Aortic smooth muscle cell (primary cell): ENCODE measurements around the gene SLC28A1. TPM values are rescaled to one million over a fixed set of nuclear protein-coding genes. Genes with fewer than 3 reads are reported as not detected.

Experiments used
- total RNA-seq: library from RNA; depleted of rRNA; stranded (reverse); fragments of >200 nt; gene quantifications from 2 replicates; pipeline ENCODE4 v1.2.3, GENCODE V29; 2014

Gene SLC28A1, protein sequence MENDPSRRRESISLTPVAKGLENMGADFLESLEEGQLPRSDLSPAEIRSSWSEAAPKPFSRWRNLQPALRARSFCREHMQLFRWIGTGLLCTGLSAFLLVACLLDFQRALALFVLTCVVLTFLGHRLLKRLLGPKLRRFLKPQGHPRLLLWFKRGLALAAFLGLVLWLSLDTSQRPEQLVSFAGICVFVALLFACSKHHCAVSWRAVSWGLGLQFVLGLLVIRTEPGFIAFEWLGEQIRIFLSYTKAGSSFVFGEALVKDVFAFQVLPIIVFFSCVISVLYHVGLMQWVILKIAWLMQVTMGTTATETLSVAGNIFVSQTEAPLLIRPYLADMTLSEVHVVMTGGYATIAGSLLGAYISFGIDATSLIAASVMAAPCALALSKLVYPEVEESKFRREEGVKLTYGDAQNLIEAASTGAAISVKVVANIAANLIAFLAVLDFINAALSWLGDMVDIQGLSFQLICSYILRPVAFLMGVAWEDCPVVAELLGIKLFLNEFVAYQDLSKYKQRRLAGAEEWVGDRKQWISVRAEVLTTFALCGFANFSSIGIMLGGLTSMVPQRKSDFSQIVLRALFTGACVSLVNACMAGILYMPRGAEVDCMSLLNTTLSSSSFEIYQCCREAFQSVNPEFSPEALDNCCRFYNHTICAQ
- total RNA-seq: not detected in 2 replicates

DNA sequence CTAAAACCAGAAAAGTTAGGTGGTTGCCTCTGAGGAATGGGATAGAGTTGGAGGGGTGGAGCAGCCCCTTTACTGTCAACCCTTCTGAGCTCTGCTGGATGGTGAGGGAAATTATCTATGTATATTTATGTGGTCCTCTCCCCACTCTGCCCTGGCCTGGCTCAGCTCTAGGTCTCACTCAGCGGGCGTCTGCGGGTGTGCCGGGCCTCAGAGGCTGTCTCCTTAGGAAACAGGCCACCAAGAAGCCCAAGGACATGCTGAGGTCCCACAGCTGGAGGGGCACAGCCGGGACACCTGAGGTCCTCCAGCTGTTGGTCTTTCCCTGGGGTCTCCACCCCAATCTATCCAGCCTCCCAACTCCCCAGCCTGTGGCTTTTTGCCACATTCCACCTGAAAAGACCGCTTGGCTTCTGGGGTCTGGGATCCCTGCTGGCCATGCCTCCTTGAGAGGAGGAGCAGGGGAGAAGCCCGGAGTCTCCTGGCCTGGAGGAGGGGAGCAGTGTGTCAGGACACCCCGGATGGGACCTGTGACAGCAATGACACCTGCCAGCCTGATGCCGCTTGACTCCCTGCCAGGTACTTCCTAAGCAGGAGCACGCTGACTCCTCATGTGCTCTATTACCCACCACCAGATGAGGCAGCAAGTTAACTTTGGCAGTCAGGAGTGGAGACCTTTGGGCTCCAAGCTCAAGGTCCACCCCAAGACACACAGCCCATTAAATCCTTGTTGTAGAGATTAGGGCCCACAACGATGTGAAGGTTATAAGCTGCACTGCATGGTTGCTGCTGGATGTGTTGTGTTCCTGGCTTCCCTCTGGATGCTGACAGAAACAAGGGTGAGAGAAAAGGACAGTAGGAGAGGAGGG is at the start of gene SLC28A1:
Gene SLC28A1, plus strand, starts transcription at position 747 of the 866 bp plus-strand sequence. CDS start 3,099 bp downstream, outside the sequence.

DNA sequence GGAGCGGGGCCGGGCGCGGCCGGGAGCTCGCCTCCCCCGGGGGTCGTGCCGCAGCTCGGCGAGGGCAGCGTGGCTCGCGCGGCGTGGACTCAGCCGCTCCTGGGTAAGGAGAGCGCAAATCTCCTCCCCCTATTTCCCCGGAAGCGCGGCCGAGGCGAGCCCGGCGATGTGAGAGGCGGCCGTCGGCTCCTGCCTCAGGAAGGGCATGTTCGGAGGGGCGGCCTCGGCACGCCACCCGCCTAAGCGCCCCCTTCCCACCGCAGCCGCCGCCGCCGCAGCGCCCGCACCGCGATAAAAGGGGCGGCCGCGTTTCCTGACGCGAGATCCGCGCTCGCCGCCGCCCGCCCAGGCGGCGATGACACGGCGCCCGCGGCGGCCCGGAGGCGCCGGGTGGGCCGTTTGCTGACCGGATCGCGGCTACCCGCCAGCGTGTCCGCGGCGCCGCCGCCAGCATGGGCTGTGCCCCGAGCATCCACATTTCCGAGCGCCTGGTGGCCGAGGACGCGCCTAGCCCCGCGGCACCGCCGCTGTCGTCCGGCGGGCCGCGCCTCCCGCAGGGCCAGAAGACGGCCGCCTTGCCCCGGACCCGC is 97.3 kb downstream of the SLC28A1 start, which contains the start of gene PDE8A:
Gene PDE8A, plus strand, starts transcription at position 146 of the 590 bp plus-strand sequence. Its CDS starts 307 bp downstream, at position 453.

Other genes with a start within 250 kb of the SLC28A1 start
- gene WDR73, start 230.4 kb upstream of the SLC28A1 start, total RNA-seq: 24.2 and 25.6 TPM in 2 replicates
- gene NMB, start 226.5 kb upstream of the SLC28A1 start, total RNA-seq: 1.7 and 1.8 TPM in 2 replicates
- gene SEC11A, start 168.5 kb upstream of the SLC28A1 start, total RNA-seq: 257 and 271 TPM in 2 replicates
- 3.3 and 4.9 TPM in 2 replicates for gene ZNF592, start 136.1 kb upstream of the SLC28A1 start, total RNA-seq
- 1.1 and 2.6 TPM in 2 replicates for gene ALPK3, start 67.3 kb upstream of the SLC28A1 start, total RNA-seq
- gene PDE8A, start 97.2 kb downstream of the SLC28A1 start, total RNA-seq: 26.3 and 32.5 TPM in 2 replicates